NAMALWA (cell line): ENCODE results near the gene HMX1.

Experiments
- DNase-seq: peaks from one replicate; pipeline ENCODE4 v3.0.0-alpha.2; 2015; ENCODE audit warnings: low spot score

The HMX1 gene

GRCh38 chr4:8856835-8857621 is 14.6 kb downstream of the HMX1 start:
- DNase-seq, result no peak

GRCh38 chr4:8855818-8856245 is 15.8 kb downstream of the HMX1 start:
- DNase-seq, result peak; percentile 15

DNA sequence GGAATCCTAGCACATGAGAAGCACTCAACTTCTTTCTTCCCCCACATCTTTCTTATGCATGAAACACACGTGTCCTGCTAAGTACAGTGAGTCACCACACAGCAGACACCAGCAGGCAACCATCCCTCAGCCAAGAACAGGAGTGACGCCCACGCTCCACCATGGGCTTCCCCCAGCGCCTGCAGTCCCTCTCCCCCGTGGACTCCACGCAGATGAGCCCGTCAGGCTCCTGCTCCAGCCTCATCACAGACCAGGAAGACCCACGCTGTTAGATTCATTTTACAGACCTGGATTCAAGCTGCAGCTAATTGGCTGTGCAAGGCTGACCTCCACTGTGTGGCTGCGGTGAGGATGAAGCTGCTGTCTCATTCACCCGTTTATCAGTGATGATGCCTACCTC is 16.7 kb downstream of the HMX1 start:
- no peak for DNase-seq

- no peak for DNase-seq
Observed at GRCh38 chr4:8854016-8854415, 17.6 kb downstream of the HMX1 start.

GRCh38 chr4:8853249-8853648 is 18.4 kb downstream of the HMX1 start:
- DNase-seq, result peak; percentile 37

DNA sequence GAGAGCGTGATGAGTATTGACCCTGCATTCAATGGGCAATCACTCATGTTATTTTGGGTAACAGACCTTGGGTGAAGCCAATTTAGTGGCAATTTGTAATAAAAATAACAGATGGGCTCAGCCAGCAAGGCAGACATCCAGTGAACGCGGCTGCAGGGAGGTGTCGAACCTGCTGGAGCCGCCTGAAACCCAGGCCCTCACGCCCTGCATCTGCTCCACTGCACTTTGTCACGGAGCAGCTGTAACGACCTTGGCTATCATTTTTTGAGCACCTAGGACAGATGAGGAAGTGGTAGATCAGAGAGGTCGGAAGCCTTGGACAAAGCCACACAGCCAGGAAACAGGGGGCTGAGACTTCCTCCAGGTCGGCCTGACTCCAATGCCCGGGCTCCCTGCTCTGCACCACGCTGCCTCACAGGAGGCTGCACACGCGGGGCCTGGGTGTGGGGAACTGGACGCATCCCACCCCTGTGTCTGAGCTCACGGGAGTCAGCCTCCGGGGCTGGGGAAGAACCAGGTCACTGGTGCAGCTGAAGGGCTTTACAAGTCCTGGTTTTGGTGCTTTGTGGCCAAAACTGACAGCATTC is 19.4 kb downstream of the HMX1 start:
- no peak for DNase-seq

DNA sequence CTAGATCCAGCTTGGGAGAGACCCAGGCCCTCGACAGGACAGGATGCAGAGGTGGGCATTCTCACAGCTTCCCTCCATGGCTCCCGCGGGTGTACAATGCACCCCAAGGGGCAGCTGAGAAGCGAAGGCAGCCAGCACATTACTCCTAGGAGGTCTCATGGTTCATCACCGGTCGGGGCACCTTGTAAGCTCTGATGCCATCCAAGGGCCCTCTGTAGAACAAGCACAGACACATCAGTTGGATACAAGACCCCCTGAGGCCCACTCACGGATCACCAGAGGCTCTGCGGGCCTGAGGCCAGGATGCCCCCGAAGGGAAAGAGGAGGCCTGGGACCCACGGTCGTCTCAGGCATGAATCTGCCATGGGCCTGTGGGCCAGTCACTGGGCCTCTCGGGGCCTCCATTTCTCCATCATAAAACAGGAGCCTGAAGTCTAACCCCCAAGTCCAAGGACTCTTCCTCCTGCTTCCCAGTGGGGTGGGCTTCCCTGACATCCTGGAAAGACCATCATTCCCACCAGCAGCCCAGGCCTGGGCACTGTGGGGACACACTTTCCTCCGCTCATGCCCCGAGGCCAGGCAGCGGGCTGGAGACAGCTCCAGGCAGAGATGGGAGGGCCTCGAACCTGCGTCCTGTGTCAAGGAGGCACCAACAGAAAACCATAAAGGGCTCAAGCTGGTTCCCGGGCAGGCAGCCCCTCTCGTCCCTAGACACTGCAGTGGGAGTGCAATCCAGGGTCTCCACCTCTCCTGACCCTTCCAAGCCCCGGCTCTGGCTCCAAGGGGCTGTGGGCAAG is 20.1 kb downstream of the HMX1 start:
- no peak for DNase-seq

DNA sequence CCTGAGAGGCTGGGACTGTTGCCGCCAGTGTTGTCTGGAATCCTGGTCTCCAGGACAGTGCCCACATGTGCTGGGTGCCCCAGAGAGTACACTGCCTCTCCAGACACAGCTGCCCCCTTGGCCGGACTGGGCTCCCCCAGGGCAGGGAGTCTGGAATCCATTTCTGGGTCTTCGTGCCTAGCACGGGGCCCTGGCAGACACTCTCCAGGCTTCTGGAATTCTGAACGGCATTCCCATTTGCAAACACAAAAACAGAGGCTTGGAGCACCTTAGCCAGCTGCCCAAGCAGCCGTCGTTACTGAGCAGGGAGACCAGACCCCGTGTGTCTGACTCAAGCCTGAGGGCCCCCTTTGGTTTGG is 20.8 kb downstream of the HMX1 start:
- DNase-seq, result no peak

GRCh38 chr4:8850074-8850829 is 21.4 kb downstream of the HMX1 start:
- DNase-seq, result no peak

DNA sequence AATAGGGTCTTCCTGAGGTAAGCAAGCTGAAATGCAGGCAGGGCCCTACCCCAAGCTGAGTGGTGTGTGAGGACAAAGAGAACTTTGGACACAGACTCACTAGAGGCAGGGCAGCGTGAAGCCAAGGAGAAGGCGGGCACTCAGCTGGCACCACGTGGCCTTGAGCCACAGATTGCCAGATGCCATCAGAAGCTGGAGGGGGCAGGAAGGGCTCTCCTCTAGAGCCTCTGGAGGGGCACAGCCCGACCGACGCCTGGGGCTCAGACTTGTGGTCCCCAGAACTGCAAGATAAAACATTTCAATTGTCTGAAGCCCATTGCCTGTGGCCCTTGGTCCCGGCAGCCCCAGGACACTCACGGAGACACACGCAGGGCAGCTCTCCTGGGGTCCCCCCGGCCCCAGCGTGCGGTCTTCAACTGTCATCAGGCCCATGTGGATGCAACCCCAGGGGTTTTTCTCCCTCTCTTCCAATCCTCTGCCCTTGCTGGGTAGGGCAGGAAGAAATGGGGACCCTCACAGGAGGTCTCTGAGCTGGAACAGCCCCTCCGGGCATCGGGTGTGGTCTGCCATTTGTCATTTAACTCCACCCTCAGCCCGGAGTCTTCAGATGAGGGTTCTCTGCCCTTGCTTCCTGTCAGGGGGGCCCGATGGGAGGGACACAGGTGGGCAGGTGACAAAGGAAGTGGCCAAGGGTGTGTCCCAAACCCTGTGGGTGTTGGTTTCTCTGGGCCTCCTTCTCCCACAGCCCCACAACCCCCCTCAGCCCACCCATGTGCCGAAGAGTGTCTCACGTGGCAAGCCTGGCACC is 22.2 kb downstream of the HMX1 start:
- no peak for DNase-seq

GRCh38 chr4:8848507-8849265 is 23.0 kb downstream of the HMX1 start:
- DNase-seq, result no peak

- no peak for DNase-seq
Observed at GRCh38 chr4:8847764-8848163, 23.9 kb downstream of the HMX1 start.

GRCh38 chr4:8847331-8847730 is 24.3 kb downstream of the HMX1 start:
- DNase-seq, result no peak

- DNase-seq, result no peak
Observed at GRCh38 chr4:8846826-8847225, 24.8 kb downstream of the HMX1 start.

DNA sequence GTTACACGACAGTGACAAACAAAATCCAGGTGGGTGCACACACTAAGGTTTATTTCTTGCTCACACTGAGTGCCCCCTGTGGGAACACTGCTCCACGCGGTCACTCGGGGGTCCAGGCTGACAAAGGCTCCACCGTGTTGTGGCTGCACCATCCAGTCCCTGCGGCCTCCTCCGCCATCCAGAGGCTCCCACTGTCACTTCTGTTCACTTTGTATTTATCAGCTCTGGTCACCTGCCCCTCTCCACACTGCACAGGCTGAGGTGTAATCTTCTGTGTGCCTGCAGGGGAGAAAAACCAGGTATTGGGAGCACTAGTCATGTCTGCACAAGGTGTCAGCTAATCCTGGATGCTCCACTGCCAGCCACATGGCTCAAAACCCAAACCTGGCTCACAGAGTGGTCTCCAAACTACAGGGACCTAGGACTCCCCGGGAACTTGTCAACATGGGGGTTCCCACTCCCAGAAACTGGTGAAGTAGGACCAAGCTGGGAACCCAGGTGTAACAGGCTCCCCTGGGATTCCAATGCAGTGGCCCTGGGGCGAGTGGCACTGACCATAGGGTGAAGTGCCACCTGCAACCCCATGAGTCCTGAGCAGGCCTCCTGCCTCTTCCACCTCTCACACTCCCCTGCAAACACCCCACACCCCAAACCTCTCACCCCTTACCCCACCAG is 25.5 kb downstream of the HMX1 start:
- DNase-seq, result no peak

GRCh38 chr4:8844976-8845690 is 26.5 kb downstream of the HMX1 start:
- no peak for DNase-seq

- no peak for DNase-seq
Observed at GRCh38 chr4:8843597-8843996, 28.0 kb downstream of the HMX1 start.

DNA sequence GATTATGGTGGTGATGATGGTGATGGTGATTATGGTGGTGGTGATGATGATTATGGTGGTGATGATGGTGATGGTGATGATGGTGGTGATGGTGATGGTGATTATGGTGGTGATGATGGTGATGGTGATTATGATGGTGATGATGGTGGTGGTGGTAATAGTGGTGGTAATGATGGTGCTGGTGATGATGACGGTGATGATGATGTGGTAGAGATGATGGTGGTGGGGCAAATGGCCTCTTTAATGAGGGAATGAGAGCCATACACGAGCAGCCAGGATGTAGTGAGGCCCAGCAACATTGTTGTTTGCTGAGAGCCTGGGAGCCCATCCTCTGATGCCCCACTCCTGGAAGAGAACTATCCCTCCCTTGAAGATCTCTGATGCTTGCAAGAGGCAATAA is 29.0 kb downstream of the HMX1 start:
- no peak for DNase-seq

- DNase-seq, result no peak
Observed at GRCh38 chr4:8841678-8842268, 29.9 kb downstream of the HMX1 start.
